GM12878 (cell line): Measurements from ENCODE around the gene CSTF1. TPM values are rescaled to one million over a fixed set of nuclear protein-coding genes. Genes with fewer than 3 reads are reported as not detected.
A peak's percentile ranks its signal among the peaks of the same experiment; 100 is the strongest.

Source experiments
- ATAC-seq: fragments of 200-7000 bp; cut with Tn5 transposase; 3 replicates; pipeline ENCODE4 v1.9.1; 2020; ENCODE audit warnings: mild to moderate bottlenecking, moderate library complexity
- BruUV-seq: library from RNA; stranded (reverse); fragments of 400-500 nt; replicated peaks from 2 replicates; lab custom pipeline; 2021; lab: Mats Ljungman, UMichigan
- CTCF ChIA-PET: fragments of 300-600 bp; sonication (Branson Sonifier 250); formaldehyde crosslinking; extraction: SDS; loops from one replicate; lab custom pipeline; 2021; ENCODE audit warnings: inconsistent platforms; lab: Yijun Ruan, JAX
- POLR2A ChIA-PET: fragments of 350-600 bp; formaldehyde crosslinking; extraction: SDS; loops from one replicate; lab custom pipeline; 2021; ENCODE audit warnings: inconsistent platforms; lab: Charles Lee
- RAD21 ChIA-PET: fragments of 300-600 bp; sonication (Branson Sonifier 250); formaldehyde crosslinking; loops from one replicate; lab custom pipeline; 2023; ENCODE audit warnings: antibody characterized with exemption; ENCODE audit not compliant: unreplicated experiment; lab: Charles Lee
- SMC1A ChIA-PET: fragments of 300-600 bp; sonication (Branson Sonifier 250); formaldehyde crosslinking; loops from one replicate; lab custom pipeline; 2023; ENCODE audit not compliant: unreplicated experiment, uncharacterized antibody; lab: Charles Lee
- DNase-seq: peaks from one replicate; pipeline ENCODE4 v3.0.0-alpha.2; 2011; ENCODE audit warnings: low read depth, low spot score
- FAIRE-seq: peaks from 3 replicates; lab custom pipeline; 2011; peaks lifted over from hg19 to GRCh38; lab: Jason Lieb, UNC
- H2AFZ ChIP-seq: 2 replicates; pipeline ENCODE4 v1.6.0; 2011; ENCODE audit warnings: low read depth, low read length, control low read depth; ENCODE audit not compliant: control insufficient read depth
- H3K27ac ChIP-seq: 2 replicates; pipeline ENCODE4 v1.5.1; 2011; ENCODE audit warnings: control low read depth; ENCODE audit not compliant: control insufficient read depth, insufficient read depth
- H3K27me3 ChIP-seq, 2 experiments: replicated peaks in 1 of 2; 2 replicates each; pipeline versions ENCODE4 v1.6.0 to v1.6.1; 2011; ENCODE audit warnings: low read length in 1 of 2; ENCODE audit not compliant: control insufficient read depth in 2 of 2, insufficient read depth in 2 of 2
- H3K36me3 ChIP-seq, 2 experiments: 2 replicates each; pipeline ENCODE4 v1.5.1; 2011; ENCODE audit warnings: low read length in 1 of 2; ENCODE audit not compliant: control insufficient read depth in 2 of 2, insufficient read depth in 2 of 2
- H3K4me1 ChIP-seq: 2 replicates; pipeline ENCODE4 v1.6.1; 2011; ENCODE audit warnings: mild to moderate bottlenecking, low read length, moderate library complexity, mixed read lengths; ENCODE audit not compliant: control insufficient read depth, insufficient read depth
- H3K4me2 ChIP-seq: 2 replicates; pipeline ENCODE4 v1.6.0; 2011; ENCODE audit warnings: control low read depth; ENCODE audit not compliant: control insufficient read depth, insufficient read depth
- H3K4me3 ChIP-seq: fragments of 200-600 bp; sonication (generic); 2 replicates; pipeline ENCODE4 v1.5.1; 2016
- H3K79me2 ChIP-seq: 2 replicates; pipeline ENCODE4 v1.6.0; 2011; ENCODE audit warnings: low read length; ENCODE audit not compliant: control insufficient read depth, insufficient read depth
- H3K9ac ChIP-seq: 2 replicates; pipeline ENCODE4 v1.8.0; 2011; ENCODE audit warnings: low read length, control low read depth, mixed read lengths; ENCODE audit not compliant: control insufficient read depth, insufficient read depth
- H3K9me3 ChIP-seq: replicated peaks from 3 replicates; pipeline ENCODE4 v1.5.1; 2011; ENCODE audit warnings: mild to moderate bottlenecking, low read length; ENCODE audit not compliant: control insufficient read depth, insufficient read depth
- H4K20me1 ChIP-seq: 2 replicates; pipeline ENCODE4 v1.6.0; 2011; ENCODE audit not compliant: control insufficient read depth, insufficient read depth
- BCL11A ChIP-seq: IDR thresholded peaks from 2 replicates; pipeline ENCODE4 v1.6.1; 2011; ENCODE audit warnings: low read depth, low read length
- BMI1 ChIP-seq: fragments of 450-650 bp; IDR thresholded peaks from 2 replicates; pipeline ENCODE4 v1.6.1; 2016; ENCODE audit warnings: mild to moderate bottlenecking, moderate library complexity, borderline replicate concordance
- BRCA1 ChIP-seq: IDR thresholded peaks from 2 replicates; pipeline ENCODE4 v1.6.1; 2011; ENCODE audit warnings: low read depth, low read length, improper control_type of control experiment
- CEBPZ ChIP-seq: fragments of 150-350 bp; IDR thresholded peaks from 2 replicates; pipeline ENCODE4 v1.6.1; 2016; ENCODE audit warnings: low read depth, low read length
- CHD4 ChIP-seq: fragments of 200-600 bp; sonication (generic); IDR thresholded peaks from 2 replicates; pipeline ENCODE4 v1.6.1; 2016; ENCODE audit warnings: mild to moderate bottlenecking
- HDGF ChIP-seq: fragments of 450-650 bp; IDR thresholded peaks from 2 replicates; pipeline ENCODE4 v1.6.1; 2016; ENCODE audit warnings: antibody characterized with exemption
- KAT2A ChIP-seq: conservative IDR thresholded peaks from 2 replicates; pipeline ENCODE4 v1.6.1; 2011; ENCODE audit warnings: low read depth, low read length; ENCODE audit not compliant: control insufficient read depth
- NBN ChIP-seq: fragments of 450-650 bp; IDR thresholded peaks from 2 replicates; pipeline ENCODE4 v1.6.1; 2016
- NRF1 ChIP-seq: conservative IDR thresholded peaks from 2 replicates; pipeline ENCODE4 v1.6.1; 2011; ENCODE audit warnings: mild to moderate bottlenecking, low read depth, low read length, improper control_type of control experiment
- PKNOX1 ChIP-seq: fragments of 450-650 bp; IDR thresholded peaks from 2 replicates; pipeline ENCODE4 v1.6.1; 2016; ENCODE audit warnings: mild to moderate bottlenecking
- POLR2AphosphoS5 ChIP-seq: IDR thresholded peaks from 2 replicates; pipeline ENCODE4 v1.6.1; 2011; ENCODE audit warnings: mild to moderate bottlenecking, low read length, inconsistent platforms
- SMAD5 ChIP-seq: IDR thresholded peaks from 2 replicates; pipeline ENCODE4 v1.6.1; 2016; ENCODE audit warnings: antibody characterized with exemption, low read depth
- SMARCA5 ChIP-seq: fragments of 450-650 bp; IDR thresholded peaks from 2 replicates; pipeline ENCODE4 v1.6.1; 2017; ENCODE audit warnings: mild to moderate bottlenecking
- SREBF2 ChIP-seq: IDR thresholded peaks from 2 replicates; pipeline ENCODE4 v1.6.1; 2012; ENCODE audit warnings: mild to moderate bottlenecking, low read length
- SUZ12 ChIP-seq: fragments of 200-600 bp; sonication (generic); IDR thresholded peaks from one replicate; pipeline ENCODE4 v1.6.1; 2018; ENCODE audit warnings: antibody characterized with exemption, mild to moderate bottlenecking; ENCODE audit not compliant: unreplicated experiment
- TCF3 ChIP-seq: IDR thresholded peaks from 2 replicates; pipeline ENCODE4 v1.6.1; 2012; ENCODE audit warnings: low read depth, mild to moderate bottlenecking, low read length, borderline replicate concordance; ENCODE audit not compliant: insufficient read depth
- ZBED1 ChIP-seq: IDR thresholded peaks from 2 replicates; pipeline ENCODE4 v1.6.1; 2016; ENCODE audit warnings: borderline replicate concordance
- WGBS: methylation state at CpG from one replicate; pipeline ENCODE4 v1.1.6; 2016; ENCODE audit warnings: low lambda C conversion rate; ENCODE audit not compliant: insufficient replicate concordance, insufficient coverage; ENCODE audit errors: missing lambda C conversion rate; 5-methylcytosine and 5-hydroxymethylcytosine counted together
- in situ Hi-C: fragments of 300-500 bp; cut with MboI; formaldehyde crosslinking; loops from 9 replicates; pipeline ENCODE4 v1.14.3; 2018; ENCODE audit warnings: mixed read lengths
- intact Hi-C: fragments of 100-400 bp; cut with micrococcal nuclease; formaldehyde crosslinking; loops from one replicate; pipeline ENCODE4 v1.14.2; 2022; ENCODE audit not compliant: unreplicated experiment
- polyA plus RNA-seq, 11 experiments: library from polyadenylated mRNA; depleted of rRNA in 4 of 11; unstranded in 6 of 11; stranded (reverse) in 5 of 11; fragments of >200 nt; fragmentation: Nextera tagmentation in 4 of 11; fragmentation: Illumina TruSeq in 1 of 11; extraction: Ambion mirVana in 4 of 11; extraction: Trizol in 1 of 11; gene quantifications; 1 replicate in 1 of 11; 2 replicates in 10 of 11; pipeline versions ENCODE4 v1.2.1 to v1.2.3, GENCODE V29; 2011 to 2016; ENCODE audit warnings: inconsistent platforms in 2 of 11, missing spikeins in 2 of 11, low read depth in 1 of 11
- total RNA-seq, 4 experiments: library from RNA; depleted of rRNA in 3 of 4; stranded (reverse); fragments of >200 nt in 3 of 4; fragmentation: Illumina TruSeq in 1 of 4; extraction: Trizol in 1 of 4; gene quantifications; 2 replicates each; pipeline versions ENCODE4 v1.2.1 to v1.2.3, GENCODE V29; 2013 to 2021
- TF ChIP-seq, protein P1 (sequence below): fragments of 450-650 bp; formaldehyde crosslinking; IDR thresholded peaks from 2 replicates; pipeline ENCODE4 v1.4.0; 2020; ENCODE audit warnings: mild to moderate bottlenecking, moderate library complexity

The CSTF1 gene
- total and polyA plus RNA-seq, 10 of the 15 experiments (the other 5 are each of a cell fraction or from before 2014, with no cell fraction given): 41.8 to 89.1 (median 50.1) TPM

GRCh38 chr20:56382696-56383095, 9.7 kb upstream of the CSTF1 start (continued):
- TF ChIP-seq CEBPZ (no peak), SREBF2 (no peak), KAT2A (no peak), ZBED1 (no peak), BCL11A (no peak), NBN (no peak), TCF3 (no peak)
- TF ChIP-seq, all 136 proteins: peak for 0

DNA sequence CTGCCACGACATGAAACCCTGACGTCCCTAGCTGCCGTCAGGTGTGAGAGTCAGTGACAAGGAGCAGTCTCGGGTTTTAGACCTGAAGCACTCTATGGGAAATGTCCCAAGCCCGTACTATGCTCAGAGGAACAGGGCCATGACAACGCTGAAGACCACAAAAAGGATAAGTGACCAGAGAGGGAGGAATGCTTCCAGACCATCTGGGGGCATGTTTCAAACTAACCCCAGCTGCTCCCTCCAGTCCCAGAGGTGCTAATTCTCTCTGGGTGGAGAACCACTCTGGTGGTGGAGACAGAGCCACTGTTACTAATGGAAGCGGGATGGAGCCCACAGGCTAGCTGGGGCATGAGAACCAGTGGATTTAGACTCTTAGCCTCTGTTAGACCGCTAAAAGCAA, 9.1 kb upstream of the CSTF1 start:
- FAIRE-seq: peak; percentile 57
- Histone ChIP-seq H3K79me2 (peaks cover 11% of the 10 kb centered on the region), H3K9ac (no peak overlapping the region), H4K20me1 (peaks cover 3% of the 10 kb centered on the region), H3K27me3 (no peaks in the 10 kb centered on the region), H2AFZ (no peak overlapping the region), H3K9me3 (no peaks in the 10 kb centered on the region), H3K27ac (no peak overlapping the region), H3K36me3 (peaks cover 10 to 37% of the 10 kb centered on the region in 2 experiments), H3K4me1 (no peaks in the 10 kb centered on the region), H3K4me2 (no peak overlapping the region), H3K4me3 (no peak overlapping the region)
- in situ Hi-C loops (no loop called here), intact Hi-C loops (no loop called here)
- RAD21 ChIA-PET: interaction anchor here (1.4 kb wide), 1 partner anchor 25 kb away, joined by 3 read pairs; the partner anchor contains the start of gene FAM210B
- SMC1A ChIA-PET: interaction anchor here (1.4 to 3.4 kb wide), 3 partner anchors 7 to 16 kb away, joined by 3 to 10 read pairs (median 10); no protein-coding TSS in a partner anchor
- 92% methylated on average over 8 of the region's 8 CpGs for WGBS
- no peak for DNase-seq
- CTCF ChIA-PET: interaction anchor here (0.9 to 2.2 kb wide), 4 partner anchors 9 to 1930 kb away, joined by 3 to 8 read pairs (median 4); partner anchors contain the start of genes AURKA, CSTF1 and MC3R
- POLR2A ChIA-PET: interaction anchor here (0.5 to 0.8 kb wide), 2 partner anchors 30 to 93 kb away, joined by 3 to 6 read pairs; no protein-coding TSS in a partner anchor
- BruUV-seq: no TSS peak
- no peak for ATAC-seq
- TF ChIP-seq BRCA1 (no peak), POLR2AphosphoS5 (no peak), SMAD5 (no peak), SMARCA5 (no peak), NRF1 (no peak), PKNOX1 (no peak), SUZ12 (no peak), BMI1 (no peak), CHD4 (no peak), HDGF (no peak)
- TF ChIP-seq, protein P1, sequence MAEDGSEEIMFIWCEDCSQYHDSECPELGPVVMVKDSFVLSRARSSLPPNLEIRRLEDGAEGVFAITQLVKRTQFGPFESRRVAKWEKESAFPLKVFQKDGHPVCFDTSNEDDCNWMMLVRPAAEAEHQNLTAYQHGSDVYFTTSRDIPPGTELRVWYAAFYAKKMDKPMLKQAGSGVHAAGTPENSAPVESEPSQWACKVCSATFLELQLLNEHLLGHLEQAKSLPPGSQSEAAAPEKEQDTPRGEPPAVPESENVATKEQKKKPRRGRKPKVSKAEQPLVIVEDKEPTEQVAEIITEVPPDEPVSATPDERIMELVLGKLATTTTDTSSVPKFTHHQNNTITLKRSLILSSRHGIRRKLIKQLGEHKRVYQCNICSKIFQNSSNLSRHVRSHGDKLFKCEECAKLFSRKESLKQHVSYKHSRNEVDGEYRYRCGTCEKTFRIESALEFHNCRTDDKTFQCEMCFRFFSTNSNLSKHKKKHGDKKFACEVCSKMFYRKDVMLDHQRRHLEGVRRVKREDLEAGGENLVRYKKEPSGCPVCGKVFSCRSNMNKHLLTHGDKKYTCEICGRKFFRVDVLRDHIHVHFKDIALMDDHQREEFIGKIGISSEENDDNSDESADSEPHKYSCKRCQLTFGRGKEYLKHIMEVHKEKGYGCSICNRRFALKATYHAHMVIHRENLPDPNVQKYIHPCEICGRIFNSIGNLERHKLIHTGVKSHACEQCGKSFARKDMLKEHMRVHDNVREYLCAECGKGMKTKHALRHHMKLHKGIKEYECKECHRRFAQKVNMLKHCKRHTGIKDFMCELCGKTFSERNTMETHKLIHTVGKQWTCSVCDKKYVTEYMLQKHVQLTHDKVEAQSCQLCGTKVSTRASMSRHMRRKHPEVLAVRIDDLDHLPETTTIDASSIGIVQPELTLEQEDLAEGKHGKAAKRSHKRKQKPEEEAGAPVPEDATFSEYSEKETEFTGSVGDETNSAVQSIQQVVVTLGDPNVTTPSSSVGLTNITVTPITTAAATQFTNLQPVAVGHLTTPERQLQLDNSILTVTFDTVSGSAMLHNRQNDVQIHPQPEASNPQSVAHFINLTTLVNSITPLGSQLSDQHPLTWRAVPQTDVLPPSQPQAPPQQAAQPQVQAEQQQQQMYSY: no peak
